Measurements from ENCODE around the gene TTLL13.
A peak's percentile ranks its signal among the peaks of the same experiment; 100 is the strongest.
"Not testable (repeated sequence)": the region's sequence is repeated elsewhere in the genome, so short reads cannot be mapped to it uniquely, and the experiment has no call there.

Gene TTLL13

DNA sequence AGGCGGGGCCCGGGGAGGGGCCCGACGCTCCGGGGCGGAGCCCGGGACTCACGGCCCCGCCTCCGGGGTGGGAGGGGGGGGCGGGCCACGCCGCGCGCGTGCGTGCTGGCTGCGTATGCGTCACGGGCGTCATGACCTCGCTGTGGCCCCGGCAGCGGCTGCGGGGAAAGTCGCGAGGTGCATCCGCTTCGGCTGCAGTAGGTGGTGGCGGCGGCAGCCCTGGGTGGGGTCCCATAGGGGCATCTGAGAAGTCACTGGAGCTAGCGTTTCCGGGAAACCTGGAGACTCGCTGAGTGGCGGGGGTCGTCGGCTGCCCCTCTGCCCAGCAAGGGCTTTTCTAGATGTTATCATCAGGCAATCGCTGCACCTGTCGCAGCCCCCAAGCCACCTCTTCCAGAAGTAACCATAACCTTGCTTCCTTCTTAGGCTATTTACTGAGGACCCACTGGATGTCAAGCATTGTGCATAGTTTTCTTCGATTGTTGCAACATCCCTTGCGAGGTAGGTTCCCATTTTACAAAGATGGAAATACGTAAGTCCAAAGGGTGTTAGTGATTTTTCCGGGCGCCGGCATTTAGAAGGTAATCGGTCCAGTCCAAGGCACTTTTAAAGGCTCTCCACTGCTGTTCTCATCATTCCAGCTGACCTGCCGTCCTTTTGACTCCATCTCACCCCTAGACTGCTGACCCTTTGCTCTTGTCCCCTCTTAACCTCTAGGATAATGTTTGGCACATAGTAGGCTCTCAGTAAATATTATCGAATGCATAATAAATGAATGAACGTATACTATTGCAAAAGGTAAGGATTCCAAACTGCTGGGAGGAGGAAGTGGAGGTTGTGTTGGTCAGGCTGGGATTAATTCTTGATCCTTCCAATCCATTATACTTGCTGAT lies 15.0 kb upstream of the TTLL13 start, which contains the start of gene GDPGP1:
TSS of gene GDPGP1 (plus strand) at position 114 of the 893 bp plus-strand sequence. CDS start 6,700 bp downstream, outside the sequence.
- no peak for DNase-seq (ENCODE audit: low read depth in 2 of 2, low spot score in 1 of 2)

DNA sequence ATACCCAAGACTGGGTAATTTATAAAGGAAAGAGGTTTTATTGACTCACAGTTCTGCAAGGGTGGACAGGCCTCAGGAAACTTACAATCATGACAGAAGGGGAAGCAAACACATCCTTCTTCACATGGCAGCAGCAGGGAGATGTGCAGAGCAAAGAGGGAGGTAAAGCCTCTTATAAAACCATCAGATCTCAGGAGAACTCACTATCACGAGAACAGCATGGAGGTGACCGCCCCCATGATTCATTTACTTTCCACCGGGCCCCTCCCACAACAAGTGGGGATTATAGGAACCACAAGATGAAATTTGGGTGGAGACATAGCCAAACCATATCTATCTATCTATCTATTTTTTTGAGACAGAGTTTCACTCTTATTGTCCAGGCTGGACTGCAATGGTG lies 10.0 kb upstream of the TTLL13 start:
- no peak for DNase-seq (ENCODE audit: low read depth in 2 of 2, low spot score in 1 of 2)

DNA sequence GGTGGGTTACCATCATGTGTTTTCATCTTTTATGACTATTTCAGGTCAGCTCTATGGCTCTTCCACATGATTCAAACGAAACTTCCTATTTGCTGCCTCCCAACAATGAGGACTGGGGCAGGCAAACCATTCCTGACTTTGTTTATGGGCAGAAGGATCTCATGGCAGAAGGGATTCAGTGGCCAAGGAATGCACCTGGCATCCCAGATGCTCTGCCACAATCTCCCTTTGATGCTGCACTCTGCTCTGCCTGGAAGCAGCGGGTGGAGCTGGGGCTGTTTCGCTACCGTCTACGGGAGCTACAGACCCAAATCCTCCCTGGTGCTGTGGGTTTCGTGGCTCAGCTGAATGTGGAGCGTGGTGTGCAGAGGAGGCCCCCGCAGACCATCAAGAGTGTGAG lies 8.5 kb upstream of the TTLL13 start:
- no peak for DNase-seq (ENCODE audit: low read depth in 2 of 2, low spot score in 1 of 2)

DNA sequence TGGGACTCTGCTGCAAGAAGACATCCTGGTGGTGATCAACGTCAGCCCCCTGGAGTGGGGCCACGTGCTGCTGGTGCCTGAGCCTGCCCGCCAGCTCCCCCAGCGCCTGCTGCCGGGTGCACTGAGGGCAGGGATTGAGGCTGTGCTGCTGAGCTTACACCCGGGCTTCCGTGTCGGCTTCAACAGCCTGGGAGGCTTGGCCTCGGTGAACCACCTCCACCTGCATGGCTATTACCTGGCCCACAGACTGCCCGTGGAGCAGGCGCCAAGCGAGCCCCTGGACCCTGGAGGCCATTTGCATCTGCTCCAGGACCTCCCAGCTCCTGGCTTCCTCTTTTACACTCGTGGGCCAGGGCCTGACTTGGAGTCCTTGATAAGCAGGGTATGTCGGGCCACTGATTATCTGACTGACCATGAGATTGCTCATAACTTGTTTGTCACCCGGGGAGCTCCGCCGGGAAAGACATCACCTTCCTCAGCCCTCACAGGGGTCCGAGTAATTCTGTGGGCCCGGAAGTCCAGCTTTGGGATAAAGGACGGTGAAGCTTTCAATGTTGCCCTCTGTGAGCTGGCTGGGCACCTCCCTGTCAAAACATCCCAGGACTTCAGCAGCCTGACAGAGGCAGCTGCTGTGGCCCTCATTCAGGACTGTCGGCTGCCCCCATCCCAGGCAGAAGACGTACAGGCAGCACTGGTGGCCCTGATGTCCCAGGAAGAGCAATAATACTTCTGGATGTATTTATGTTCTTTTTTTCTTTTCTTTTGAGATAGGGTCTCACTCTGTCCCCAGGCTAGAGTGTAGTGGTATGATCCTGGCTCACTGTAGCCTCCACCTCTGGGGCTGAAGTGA lies 7.8 kb upstream of the TTLL13 start:
- DNase-seq (ENCODE audit: low read depth in 2 of 2, low spot score in 1 of 2): no peak

DNA sequence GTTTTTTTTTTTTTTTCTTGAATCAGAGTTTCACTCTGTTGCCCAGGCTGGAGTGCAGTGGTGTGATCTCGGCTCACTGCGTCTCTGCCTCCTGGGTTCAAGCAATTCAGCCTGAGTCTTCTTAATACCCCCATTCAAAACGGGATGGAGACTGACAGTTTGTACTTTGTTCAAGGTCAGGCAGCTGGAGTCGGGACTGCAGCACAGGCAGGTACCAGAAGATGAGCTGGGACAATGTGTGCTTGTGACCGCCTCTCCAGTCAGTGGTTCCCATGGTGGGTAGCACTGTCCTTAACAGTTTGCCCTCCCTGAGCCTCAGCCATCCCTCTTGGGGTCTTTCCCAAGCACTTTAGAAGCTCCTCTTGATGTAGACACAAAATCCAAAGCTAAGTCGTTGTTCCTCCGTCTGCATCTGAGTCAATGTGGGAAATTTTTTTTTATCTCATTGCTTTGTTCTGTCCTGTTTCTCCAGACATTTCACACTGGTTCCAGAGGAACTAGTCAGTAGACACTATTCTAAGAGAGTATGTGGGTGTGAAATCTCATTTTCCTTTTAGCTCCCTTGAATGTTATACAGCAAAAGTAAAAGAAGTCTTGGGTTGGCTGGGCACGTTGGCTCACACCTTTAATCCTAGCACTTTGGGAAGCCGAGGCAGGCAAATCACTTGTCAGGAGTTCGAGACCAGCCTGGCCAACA lies 5.3 kb upstream of the TTLL13 start:
- no peak for DNase-seq (ENCODE audit: low read depth in 2 of 2, low spot score in 1 of 2)

DNA sequence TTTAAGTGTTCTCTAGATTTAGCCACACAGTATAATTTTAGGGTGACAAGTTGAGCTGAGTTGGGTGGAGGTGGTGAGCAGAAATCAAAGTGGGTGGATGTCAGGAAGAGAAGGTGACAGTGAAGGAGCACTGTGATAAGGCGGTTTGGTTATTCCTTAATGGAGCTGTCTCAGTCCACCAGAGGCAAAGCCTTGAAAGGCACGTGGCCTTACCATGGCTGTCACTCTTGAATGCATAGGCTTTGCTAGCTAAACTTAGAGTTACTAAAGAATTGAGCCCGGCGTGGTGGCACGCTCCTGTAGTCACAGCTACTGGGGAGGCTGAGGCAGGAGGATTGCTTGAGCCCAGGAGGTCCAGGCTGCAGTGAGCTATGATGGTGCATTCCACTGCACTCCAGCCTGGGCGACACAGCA lies 560 bp upstream of the TTLL13 start:
- no peak for DNase-seq (ENCODE audit: low read depth in 2 of 2, low spot score in 1 of 2)

DNA sequence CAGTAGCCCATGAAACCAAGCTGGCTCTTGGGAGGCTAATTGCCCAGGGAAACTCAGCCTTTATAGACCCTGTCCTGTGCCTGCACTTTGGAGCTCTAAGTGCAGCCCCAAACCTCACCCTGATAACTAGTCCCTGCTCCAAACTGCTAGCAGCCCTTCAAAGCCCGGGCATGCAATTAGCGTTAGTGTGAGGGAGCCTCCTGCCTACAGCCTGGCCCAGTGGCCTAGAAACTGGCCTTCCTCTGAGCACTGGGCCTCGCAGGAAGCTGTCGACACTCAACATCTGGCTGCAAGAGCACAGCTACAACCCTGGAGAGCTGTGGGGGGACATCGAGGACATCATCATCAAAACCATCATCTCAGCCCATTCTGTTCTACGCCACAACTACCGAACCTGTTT lies 8.4 kb downstream of the TTLL13 start:
- DNase-seq (ENCODE audit: low read depth in 2 of 2, low spot score in 1 of 2): no peak

DNA sequence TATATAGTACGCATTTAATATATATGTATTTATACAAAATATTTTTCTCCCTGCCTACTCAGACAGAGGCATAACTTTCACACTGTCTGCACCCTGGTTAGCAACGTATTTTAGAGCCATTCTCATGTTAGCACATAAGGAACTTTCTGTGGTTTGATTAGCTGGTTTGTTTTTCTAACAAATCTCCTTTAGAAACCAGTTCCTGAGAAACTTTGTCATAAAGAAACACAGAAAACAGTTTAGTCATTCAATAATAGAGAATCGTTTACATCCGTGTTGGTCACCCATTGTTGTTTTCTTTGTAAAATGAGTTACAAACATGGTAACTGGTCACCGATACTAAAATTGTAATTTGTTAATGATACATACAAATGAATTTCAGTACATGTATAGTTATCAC lies 10.2 kb downstream of the TTLL13 start:
- DNase-seq (ENCODE audit: low read depth in 2 of 2, low spot score in 1 of 2): no peak

DNA sequence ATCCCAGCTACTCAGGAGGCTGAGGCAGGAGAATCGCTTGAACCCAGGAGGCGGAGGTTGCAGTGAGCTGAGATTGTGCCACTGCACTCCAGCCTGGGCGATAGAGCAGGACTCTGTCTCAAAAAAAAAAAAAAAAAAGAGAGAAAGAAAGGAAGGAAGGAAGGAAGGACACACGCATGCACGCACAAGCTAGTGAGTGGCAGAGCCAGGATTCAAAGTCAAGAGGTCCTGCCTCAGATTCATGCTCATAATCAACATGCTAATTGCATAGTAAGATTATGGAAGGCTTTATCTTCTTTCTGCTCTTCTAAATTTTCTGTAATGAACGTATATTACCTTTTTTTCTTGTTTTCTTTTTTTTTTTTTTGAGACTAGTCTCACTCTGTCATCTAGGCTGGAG lies 11.4 kb downstream of the TTLL13 start:
- not testable (repeated sequence) for DNase-seq (ENCODE audit: low read depth in 2 of 2, low spot score in 1 of 2)

DNA sequence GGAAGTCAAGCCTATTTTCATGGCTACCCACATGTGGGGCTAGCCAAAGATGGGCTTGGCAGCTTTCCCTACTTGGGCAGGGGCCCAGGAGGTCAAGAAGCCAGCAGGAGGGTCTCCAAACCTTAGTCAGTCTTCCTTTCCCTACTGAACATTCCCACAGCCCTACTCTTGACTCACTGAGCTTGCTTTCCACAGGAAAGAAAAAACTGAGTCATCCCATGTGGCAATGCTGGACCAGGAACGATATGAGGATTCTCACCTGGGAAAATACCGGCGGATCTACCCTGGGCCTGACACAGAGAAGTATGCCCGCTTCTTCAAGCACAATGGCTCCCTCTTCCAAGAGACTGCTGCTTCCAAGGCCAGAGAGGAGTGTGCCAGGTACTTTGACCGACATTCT lies 12.5 kb downstream of the TTLL13 start:
- DNase-seq (ENCODE audit: low read depth in 2 of 2, low spot score in 1 of 2): no peak

DNA sequence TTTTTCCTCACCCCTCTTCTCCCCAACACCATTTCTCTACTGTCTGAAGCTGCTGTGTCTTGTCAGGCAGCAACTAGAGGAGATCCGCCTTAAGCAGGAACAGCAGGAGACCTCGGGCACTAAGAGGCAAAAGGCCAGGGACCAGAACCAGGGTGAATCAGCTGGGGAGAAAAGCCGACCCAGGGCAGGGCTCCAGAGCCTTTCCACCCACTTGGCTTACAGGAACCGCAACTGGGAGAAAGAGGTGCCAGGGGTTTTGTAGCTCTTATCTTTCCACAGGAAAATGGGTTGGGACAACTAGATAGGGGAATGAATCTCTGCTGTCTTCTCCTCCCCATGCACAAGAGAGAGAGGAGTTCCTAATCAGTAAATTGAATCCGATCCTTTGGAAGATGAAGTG lies 13.1 kb downstream of the TTLL13 start:
- DNase-seq (ENCODE audit: low read depth in 2 of 2, low spot score in 1 of 2): no peak

DNA sequence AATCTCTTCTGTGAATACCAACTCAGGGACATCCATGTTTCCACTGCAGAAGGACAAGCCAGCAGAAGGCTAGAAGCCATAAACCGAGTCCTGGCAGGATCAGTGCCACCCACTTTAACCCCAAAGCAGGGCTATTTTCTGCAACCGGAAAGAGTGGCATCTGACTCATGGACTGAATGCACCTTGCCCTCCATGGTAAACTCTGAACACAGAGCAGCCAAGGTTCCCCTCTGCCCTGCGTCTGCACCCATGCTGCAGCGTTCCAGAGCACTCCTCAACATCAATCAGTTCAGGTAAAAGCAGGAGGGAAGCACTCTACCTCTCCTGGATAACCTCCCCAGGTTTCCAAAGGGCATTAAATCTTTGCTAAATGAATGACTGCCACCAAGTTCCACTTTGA lies 15.3 kb downstream of the TTLL13 start:
- no peak for DNase-seq (ENCODE audit: low read depth in 2 of 2, low spot score in 1 of 2)

DNA sequence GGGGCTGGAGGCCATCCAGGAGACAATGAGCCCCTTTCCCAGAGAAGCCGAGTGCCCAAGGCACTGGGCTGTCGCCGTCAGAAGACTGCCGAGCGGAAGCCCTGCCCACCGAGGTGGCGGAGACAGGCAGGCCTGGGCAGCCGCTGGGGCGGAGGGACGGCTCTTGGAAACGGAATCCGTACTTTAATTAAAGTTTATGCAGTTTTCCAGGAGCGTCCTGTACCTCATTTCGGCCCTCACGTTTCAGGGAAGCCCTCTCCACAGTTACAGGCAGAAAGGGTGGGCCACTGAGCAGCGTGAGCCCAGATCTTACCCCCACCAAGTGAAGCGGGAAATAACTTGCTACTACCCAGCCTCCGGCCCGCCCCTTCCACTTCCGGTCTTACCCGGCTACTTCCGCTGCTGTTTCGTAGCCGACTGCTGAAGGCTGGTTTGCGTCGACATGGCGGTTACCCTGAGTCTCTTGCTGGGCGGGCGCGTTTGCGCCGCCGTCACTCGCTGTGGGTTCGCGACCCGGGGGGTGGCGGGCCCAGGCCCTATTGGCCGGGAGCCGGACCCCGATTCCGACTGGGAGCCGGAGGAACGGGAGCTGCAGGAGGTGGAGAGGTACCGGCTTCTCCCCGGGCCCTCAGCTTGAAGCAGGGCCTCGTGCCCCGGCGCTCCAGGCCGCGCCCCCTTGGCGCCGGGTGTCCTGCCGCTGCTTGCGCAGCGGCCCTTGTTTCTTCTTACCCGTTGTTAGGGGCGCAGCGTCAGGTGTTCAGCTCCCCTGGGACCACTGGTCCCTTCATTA lies 16.1 kb downstream of the TTLL13 start, which contains the start of gene NGRN:
TSS of gene NGRN (plus strand) at position 402 of the 790 bp plus-strand sequence. CDS start at position 443, 41 bp downstream.
- peak; percentile 77 to 85 for DNase-seq (ENCODE audit: low read depth in 2 of 2, low spot score in 1 of 2)

DNA sequence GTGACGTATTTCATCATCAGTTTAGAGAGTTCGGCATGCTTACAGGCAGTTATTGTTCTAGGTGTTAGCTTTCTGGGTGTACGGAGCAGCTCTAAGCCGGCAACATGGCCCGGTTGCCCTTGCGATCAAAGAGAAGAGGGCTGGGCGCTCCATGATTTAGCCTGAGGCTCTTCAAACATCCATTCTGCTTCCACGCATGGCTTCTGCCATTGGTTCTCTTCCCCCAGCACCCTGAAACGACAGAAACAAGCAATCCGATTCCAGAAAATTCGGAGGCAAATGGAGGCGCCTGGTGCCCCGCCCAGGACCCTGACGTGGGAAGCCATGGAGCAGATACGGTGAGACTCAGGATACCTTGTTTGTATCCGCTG lies 16.7 kb downstream of the TTLL13 start:
- peak; percentile 1 to 20 for DNase-seq (ENCODE audit: low read depth in 2 of 2, low spot score in 1 of 2)

DNA sequence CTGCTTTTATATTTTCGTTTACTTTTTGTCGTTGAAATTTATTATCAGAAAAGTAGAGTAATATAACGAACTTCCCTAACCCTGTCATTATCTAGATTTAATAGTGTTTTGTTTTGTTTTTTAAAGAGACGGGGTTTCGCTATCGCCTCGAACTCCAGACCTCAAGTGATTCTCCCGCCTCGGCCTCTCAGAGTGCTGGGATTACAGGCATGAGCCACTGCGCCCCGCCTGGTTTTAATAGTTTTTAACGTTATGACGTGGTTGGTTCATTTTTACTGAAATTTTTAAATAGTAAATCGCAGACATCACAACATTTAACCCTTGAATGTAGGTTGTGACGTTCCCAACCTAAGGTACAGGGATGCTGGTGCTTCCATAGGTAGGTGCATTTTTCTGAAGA lies 17.1 kb downstream of the TTLL13 start:
- no peak for DNase-seq (ENCODE audit: low read depth in 2 of 2, low spot score in 1 of 2)

DNA sequence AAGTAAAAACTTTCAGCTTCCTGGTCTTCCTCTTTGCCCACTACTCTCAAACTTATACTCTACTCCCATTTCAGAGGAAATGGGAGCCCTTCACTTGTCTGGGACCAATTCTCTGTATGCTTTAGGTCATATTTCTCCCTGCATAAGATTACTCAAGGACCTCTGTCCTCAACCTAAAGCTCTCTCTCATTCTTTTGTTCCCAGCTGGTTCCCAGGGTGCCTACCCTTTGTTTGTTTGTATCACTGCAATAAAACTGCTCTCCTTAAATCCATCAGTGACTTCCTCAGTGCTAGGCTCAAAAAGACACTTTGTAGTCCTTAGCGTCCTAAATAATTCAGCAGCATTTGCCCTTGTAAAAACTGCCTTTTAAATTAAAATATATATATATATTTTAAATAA lies 19.1 kb downstream of the TTLL13 start:
- no peak for DNase-seq (ENCODE audit: low read depth in 2 of 2, low spot score in 1 of 2)

DNA sequence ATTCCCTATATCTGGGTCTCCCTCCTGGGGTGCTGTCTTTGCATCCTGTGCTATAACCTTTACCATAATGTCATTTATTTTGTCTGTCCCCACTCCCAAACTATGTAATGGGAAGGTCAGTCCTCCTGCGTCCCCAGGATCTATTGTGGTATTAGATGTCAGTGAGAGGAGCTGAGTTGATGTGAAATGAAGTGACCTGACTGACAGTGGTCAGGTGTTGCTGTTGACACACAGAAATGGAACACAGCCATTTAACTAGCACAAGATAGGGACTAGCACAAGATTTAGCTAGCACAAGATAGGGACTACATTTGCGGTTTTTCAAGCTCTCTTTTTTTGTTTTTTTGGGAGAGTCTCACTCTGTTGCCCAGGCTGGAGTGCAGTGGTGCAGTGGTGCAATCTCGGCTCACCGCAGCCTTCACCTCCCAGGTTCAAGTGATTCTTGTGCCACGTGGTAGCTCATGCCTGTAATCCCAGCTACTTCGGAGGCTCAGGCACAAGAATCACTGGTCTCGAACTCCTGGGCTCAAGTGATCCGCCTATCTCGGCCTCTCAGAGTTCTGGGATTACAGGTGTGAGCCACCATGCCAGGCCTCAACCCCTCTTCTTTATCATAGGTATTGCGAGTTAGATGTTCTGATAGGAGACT lies 21.3 kb downstream of the TTLL13 start:
- no peak for DNase-seq (ENCODE audit: low read depth in 2 of 2, low spot score in 1 of 2)

DNA sequence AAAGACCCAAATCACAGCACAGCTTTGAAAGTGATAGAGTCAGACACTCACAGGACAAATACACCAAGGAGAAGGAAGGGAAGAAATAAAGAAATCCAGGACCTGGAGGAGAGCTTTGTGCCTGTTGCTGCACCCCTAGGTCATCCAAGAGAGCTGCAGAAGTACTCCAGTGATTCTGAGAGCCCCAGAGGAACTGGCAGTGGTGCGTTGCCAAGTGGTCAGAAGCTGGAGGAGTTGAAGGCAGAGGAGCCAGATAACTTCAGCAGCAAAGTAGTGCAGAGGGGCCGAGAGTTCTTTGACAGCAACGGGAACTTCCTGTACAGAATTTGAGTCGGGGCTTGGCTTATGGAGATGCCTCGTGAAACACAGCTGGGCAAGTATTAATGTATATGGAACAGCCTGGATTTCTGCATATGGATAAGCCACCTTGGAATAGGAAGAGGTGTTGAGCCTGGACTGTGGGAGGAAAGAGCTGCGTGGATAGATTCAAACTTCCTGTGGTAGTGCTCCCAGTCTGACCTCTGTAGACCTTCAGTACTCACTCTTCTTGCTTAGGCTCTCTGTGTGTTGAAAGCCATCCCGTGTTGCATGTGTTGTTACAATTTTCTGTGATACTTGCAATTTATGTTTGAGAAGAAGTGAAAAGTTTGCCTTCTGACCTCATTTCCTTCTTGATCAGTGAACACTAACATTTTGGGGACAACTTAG lies 22.3 kb downstream of the TTLL13 start:
- no peak for DNase-seq (ENCODE audit: low read depth in 2 of 2, low spot score in 1 of 2)

DNA sequence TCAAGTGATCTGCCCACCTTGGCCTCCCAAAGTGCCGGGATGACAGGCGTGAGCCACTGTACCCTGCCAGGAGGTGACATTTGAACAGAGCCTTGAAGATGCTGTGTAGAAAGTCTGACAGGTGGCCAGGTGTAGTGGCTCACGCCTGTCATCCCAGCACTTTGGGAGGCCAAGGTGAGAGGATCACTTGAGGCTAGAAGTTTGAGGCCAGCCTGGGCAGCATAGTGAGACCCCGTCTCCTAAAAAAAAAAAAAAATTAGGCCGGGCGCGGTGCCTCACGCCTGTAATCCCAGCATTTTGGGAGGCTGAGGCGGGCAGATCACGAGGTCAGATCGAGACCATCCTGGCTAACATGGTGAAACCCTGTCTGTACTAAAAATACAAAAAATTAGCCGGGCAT lies 29.1 kb downstream of the TTLL13 start:
- not testable (repeated sequence) for DNase-seq (ENCODE audit: low read depth in 2 of 2, low spot score in 1 of 2)
